Calu3 (cell line): ENCODE measurements around the gene SLC25A17. TPM values are rescaled to one million over a fixed set of nuclear protein-coding genes. Genes with fewer than 3 reads are reported as not detected.

Experiments used
- BruUV-seq: library from RNA; stranded (reverse); fragments of 400-500 nt; replicated peaks from 2 replicates; lab custom pipeline; 2021; lab: Mats Ljungman, UMichigan
- CTCF ChIA-PET: fragments of 300-600 bp; sonication (Branson Sonifier 250); formaldehyde crosslinking; loops from one replicate; lab custom pipeline; 2022; ENCODE audit warnings: antibody characterized with exemption; lab: Charles Lee
- DNase-seq: peaks from one replicate; pipeline ENCODE4 v3.0.0; 2022
- H3K27ac Mint-ChIP-seq: one replicate; pipeline ENCODE4 v1.8.0; 2022; ENCODE audit warnings: mixed read lengths; ENCODE audit not compliant: unreplicated experiment
- H3K27me3 Mint-ChIP-seq: one replicate; pipeline ENCODE4 v1.8.0; 2022; ENCODE audit warnings: mixed read lengths; ENCODE audit not compliant: unreplicated experiment
- H3K36me3 Mint-ChIP-seq: one replicate; pipeline ENCODE4 v1.8.0; 2022; ENCODE audit warnings: mild to moderate bottlenecking, moderate library complexity, mixed read lengths; ENCODE audit not compliant: insufficient read depth, unreplicated experiment
- H3K4me1 Mint-ChIP-seq: one replicate; pipeline ENCODE4 v1.8.0; 2022; ENCODE audit warnings: mild to moderate bottlenecking, low read depth, mixed read lengths; ENCODE audit not compliant: unreplicated experiment
- H3K4me3 Mint-ChIP-seq: one replicate; pipeline ENCODE4 v1.8.0; 2022; ENCODE audit warnings: mild to moderate bottlenecking, low read depth, moderate library complexity, mixed read lengths; ENCODE audit not compliant: unreplicated experiment
- H3K9me3 Mint-ChIP-seq: one replicate; pipeline ENCODE4 v1.8.0; 2022; ENCODE audit warnings: low read depth, mixed read lengths; ENCODE audit not compliant: unreplicated experiment
- intact Hi-C: fragments of 100-400 bp; cut with micrococcal nuclease; formaldehyde crosslinking; loops from one replicate; pipeline ENCODE4 v1.10.0; 2022; ENCODE audit not compliant: unreplicated experiment
- total RNA-seq: library from RNA; stranded (reverse); gene quantifications from 2 replicates; pipeline ENCODE4 v1.2.3, GENCODE V29; 2022
- TF ChIP-seq, protein P1 (sequence below): fragments of 200-600 bp; IDR thresholded peaks from one replicate; pipeline ENCODE4 v1.8.0; 2022; ENCODE audit warnings: antibody characterized with exemption; ENCODE audit not compliant: unreplicated experiment

Gene SLC25A17
- total RNA-seq, 1 experiment from 2014 or later = 20.7 TPM

- TF ChIP-seq, protein P1, sequence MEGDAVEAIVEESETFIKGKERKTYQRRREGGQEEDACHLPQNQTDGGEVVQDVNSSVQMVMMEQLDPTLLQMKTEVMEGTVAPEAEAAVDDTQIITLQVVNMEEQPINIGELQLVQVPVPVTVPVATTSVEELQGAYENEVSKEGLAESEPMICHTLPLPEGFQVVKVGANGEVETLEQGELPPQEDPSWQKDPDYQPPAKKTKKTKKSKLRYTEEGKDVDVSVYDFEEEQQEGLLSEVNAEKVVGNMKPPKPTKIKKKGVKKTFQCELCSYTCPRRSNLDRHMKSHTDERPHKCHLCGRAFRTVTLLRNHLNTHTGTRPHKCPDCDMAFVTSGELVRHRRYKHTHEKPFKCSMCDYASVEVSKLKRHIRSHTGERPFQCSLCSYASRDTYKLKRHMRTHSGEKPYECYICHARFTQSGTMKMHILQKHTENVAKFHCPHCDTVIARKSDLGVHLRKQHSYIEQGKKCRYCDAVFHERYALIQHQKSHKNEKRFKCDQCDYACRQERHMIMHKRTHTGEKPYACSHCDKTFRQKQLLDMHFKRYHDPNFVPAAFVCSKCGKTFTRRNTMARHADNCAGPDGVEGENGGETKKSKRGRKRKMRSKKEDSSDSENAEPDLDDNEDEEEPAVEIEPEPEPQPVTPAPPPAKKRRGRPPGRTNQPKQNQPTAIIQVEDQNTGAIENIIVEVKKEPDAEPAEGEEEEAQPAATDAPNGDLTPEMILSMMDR = no peak
- Mint-ChIP-seq H3K27me3 (no peaks in the 10 kb centered on the region), H3K4me3 (no peak overlapping the region), H3K36me3 (peaks cover 11% of the 10 kb centered on the region), H3K4me1 (peaks cover 19% of the 10 kb centered on the region), H3K9me3 (no peaks in the 10 kb centered on the region), H3K27ac (no peak overlapping the region)
- CTCF ChIA-PET = no interaction called here
- no peak for DNase-seq
- BruUV-seq = no TSS peak
- intact Hi-C loops = no loop called here
Measured at GRCh38 chr22:40813912-40814315, 5.2 kb downstream of the SLC25A17 start.

DNA sequence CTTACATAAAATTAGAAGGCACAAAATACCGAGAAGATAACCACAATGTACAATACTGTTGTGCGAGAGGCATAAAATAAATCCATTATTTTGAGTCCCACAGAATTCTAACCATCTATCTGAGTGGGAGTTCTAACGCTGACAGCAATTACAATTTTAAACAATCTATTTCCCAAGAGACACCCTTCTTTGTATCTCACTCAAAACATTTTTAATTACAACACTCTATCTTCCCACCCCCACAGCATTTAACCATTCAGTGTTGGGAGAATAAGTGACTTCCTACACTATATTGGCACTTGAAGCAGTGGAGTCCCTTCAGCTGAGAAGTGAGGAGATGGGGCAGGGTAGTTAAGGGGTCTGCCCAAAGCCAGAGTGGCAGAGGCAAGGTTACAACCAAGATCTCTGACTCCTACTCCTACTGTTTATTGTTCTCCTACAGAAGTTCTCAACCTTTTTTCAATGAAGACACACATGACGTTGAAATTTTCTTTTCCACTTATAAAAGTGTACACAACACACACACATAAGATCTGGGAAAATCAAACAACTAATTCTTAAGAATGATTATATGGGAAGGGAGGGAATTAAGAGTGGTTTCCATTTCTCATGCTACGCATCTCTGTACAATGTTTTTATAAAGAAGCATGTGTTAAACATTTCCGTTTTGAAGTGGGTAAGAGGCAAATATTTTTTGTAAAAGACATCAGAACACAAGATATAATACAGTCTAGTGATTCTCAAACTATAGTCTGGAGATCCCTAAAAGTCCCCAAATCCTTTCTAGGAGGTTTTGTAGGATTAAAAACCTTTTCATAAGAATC is 10.9 kb downstream of the SLC25A17 start:
- H3K27me3 Mint-ChIP-seq = no peaks in the 10 kb centered on the region
- no TSS peak for BruUV-seq
- DNase-seq = no peak
- no peaks in the 10 kb centered on the region for H3K9me3 Mint-ChIP-seq
- no peak overlapping the region for H3K27ac Mint-ChIP-seq
- no peak overlapping the region for H3K4me3 Mint-ChIP-seq
- TF ChIP-seq, protein P1 = no peak
- CTCF ChIA-PET = interaction anchor here (0.6 kb wide), 1 partner anchor 9 kb away, joined by 6 read pairs; no protein-coding TSS in a partner anchor
- H3K4me1 Mint-ChIP-seq = no peaks in the 10 kb centered on the region
- no peaks in the 10 kb centered on the region for H3K36me3 Mint-ChIP-seq
- intact Hi-C loops = no loop called here

GRCh38 chr22:40806711-40807110 is 12.4 kb downstream of the SLC25A17 start:
- intact Hi-C loops = no loop called here
- Mint-ChIP-seq H3K36me3 (no peaks in the 10 kb centered on the region), H3K4me1 (no peaks in the 10 kb centered on the region), H3K27me3 (no peaks in the 10 kb centered on the region), H3K4me3 (no peak overlapping the region), H3K9me3 (no peaks in the 10 kb centered on the region), H3K27ac (no peak overlapping the region)
- CTCF ChIA-PET = no interaction called here
- no peak for DNase-seq
- TF ChIP-seq, protein P1 = no peak
- no TSS peak for BruUV-seq

DNA sequence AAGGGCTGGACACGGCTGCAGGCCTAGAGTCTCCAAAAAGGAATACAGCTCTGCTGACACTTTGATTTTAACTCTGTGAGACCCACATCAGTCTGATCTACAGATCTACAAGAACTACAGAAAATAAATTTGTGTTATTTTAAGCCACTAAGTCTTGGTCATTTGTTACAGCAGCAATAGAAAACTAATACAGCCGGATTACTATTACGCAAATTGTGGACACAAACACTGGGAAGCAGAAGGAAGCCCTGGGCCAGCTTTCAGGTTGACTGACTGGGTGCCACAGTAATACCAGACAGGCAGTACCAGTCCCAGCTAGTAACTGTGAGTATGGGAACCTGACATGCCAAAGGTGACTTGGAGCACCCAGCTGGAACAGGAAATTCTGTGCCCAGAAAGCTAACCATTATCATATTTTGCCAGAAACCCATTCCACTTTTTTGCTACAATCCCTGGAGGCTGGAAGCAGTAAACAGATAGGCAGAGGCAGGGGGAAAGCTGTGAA is 13.4 kb downstream of the SLC25A17 start:
- Mint-ChIP-seq H3K27ac (no peak overlapping the region), H3K9me3 (no peaks in the 10 kb centered on the region), H3K36me3 (no peaks in the 10 kb centered on the region), H3K4me1 (no peaks in the 10 kb centered on the region), H3K4me3 (no peak overlapping the region), H3K27me3 (no peaks in the 10 kb centered on the region)
- DNase-seq = no peak
- CTCF ChIA-PET = interaction anchor here (0.6 kb wide), 1 partner anchor 297 kb away, joined by 3 read pairs; no protein-coding TSS in a partner anchor
- intact Hi-C loops = no loop called here
- no TSS peak for BruUV-seq
- TF ChIP-seq, protein P1 = no peak
